Measurements from ENCODE around the gene DAO.
"Not testable (repeated sequence)": the region's sequence is repeated elsewhere in the genome, so short reads cannot be mapped to it uniquely, and the experiment has no call there.

The DAO gene

GRCh38 chr12:108850854-108851573 is 28.9 kb upstream of the DAO start:
- DNase-seq: no peak

- no peak for DNase-seq
Observed at GRCh38 chr12:108852674-108853309, 27.1 kb upstream of the DAO start.

- DNase-seq: no peak
Observed at GRCh38 chr12:108853426-108853825, 26.5 kb upstream of the DAO start.

- DNase-seq: no peak
Observed at GRCh38 chr12:108853981-108854446, 25.9 kb upstream of the DAO start.

- DNase-seq: no peak
Observed at GRCh38 chr12:108854451-108855283, 25.2 kb upstream of the DAO start.

- no peak for DNase-seq
Observed at GRCh38 chr12:108855284-108856169, 24.4 kb upstream of the DAO start.

GRCh38 chr12:108856170-108856427 is 23.8 kb upstream of the DAO start:
- peak; percentile 1 for DNase-seq

- DNase-seq: peak; percentile 54
Observed at GRCh38 chr12:108856428-108857157, 23.3 kb upstream of the DAO start.

GRCh38 chr12:108857158-108857407 is 22.8 kb upstream of the DAO start:
- no peak for DNase-seq

- DNase-seq: no peak
Observed at GRCh38 chr12:108858311-108859074, 21.4 kb upstream of the DAO start.

GRCh38 chr12:108859141-108859922 is 20.6 kb upstream of the DAO start:
- DNase-seq: not testable (repeated sequence)

GRCh38 chr12:108859923-108860291 is 20.0 kb upstream of the DAO start:
- no peak for DNase-seq

- DNase-seq: no peak
Observed at GRCh38 chr12:108860443-108860842, 19.4 kb upstream of the DAO start.

GRCh38 chr12:108861878-108862587 is 17.9 kb upstream of the DAO start:
- DNase-seq: no peak

GRCh38 chr12:108862588-108862959 is 17.3 kb upstream of the DAO start:
- no peak for DNase-seq

GRCh38 chr12:108865169-108865568 is 14.7 kb upstream of the DAO start:
- no peak for DNase-seq

GRCh38 chr12:108866083-108866482 is 13.8 kb upstream of the DAO start:
- DNase-seq: not testable (repeated sequence)

GRCh38 chr12:108868781-108869180 is 11.1 kb upstream of the DAO start:
- no peak for DNase-seq

- no peak for DNase-seq
Observed at GRCh38 chr12:108875280-108875679, 4.6 kb upstream of the DAO start.

- DNase-seq: no peak
Observed at GRCh38 chr12:108875682-108876361, 4.1 kb upstream of the DAO start.

All from T-helper 9 cell (primary cell).